DND-41 (cell line): ENCODE data around the gene LILRA1.

Source experiments
- ATAC-seq: fragments of 200-7000 bp; cut with Tn5 transposase; 3 replicates; pipeline ENCODE4 v1.9.1; 2021; ENCODE audit warnings: low read depth; ENCODE audit not compliant: insufficient read depth
- DNase-seq: peaks from one replicate; pipeline ENCODE4 v3.0.0-alpha.2; 2020
- H2AFZ ChIP-seq: 2 replicates; pipeline ENCODE4 v1.6.0; 2012; ENCODE audit warnings: low read depth, low read length
- H3K27ac ChIP-seq: 2 replicates; pipeline ENCODE4 v1.5.1; 2012; ENCODE audit warnings: low read length, inconsistent platforms
- H3K27me3 ChIP-seq: fragments of 200-600 bp; sonication (generic); 2 replicates; pipeline ENCODE4 v1.6.0; 2012; ENCODE audit warnings: low read length, mild to moderate bottlenecking, inconsistent platforms; ENCODE audit not compliant: insufficient read depth, poor library complexity
- H3K36me3 ChIP-seq: 2 replicates; pipeline ENCODE4 v1.5.1; 2012; ENCODE audit warnings: low read length, inconsistent platforms; ENCODE audit not compliant: insufficient read depth
- H3K4me1 ChIP-seq: 2 replicates; pipeline ENCODE4 v1.5.1; 2012; ENCODE audit warnings: mild to moderate bottlenecking, low read length; ENCODE audit not compliant: insufficient read depth
- H3K4me2 ChIP-seq: 2 replicates; pipeline ENCODE4 v1.6.0; 2012; ENCODE audit warnings: mild to moderate bottlenecking, moderate library complexity, low read length, inconsistent platforms; ENCODE audit not compliant: insufficient read depth
- H3K4me3 ChIP-seq, 2 experiments: fragments of 200-600 bp in 1 of 2; shearing (Covaris generic) in 1 of 2; 2 replicates each; pipeline ENCODE4 v1.5.1; 2012 to 2016; ENCODE audit warnings: inconsistent platforms in 2 of 2, low read length in 2 of 2, mild to moderate bottlenecking in 2 of 2, low read depth in 1 of 2, moderate library complexity in 1 of 2
- H3K79me2 ChIP-seq: 2 replicates; pipeline ENCODE4 v1.6.0; 2012; ENCODE audit warnings: low read length, inconsistent platforms; ENCODE audit not compliant: insufficient read depth
- H3K9ac ChIP-seq: 2 replicates; pipeline ENCODE4 v1.6.0; 2012; ENCODE audit warnings: low read depth, mild to moderate bottlenecking, inconsistent platforms, low read length, moderate library complexity
- H3K9me3 ChIP-seq: 2 replicates; pipeline ENCODE4 v1.5.1; 2012; ENCODE audit warnings: low read length, moderate library complexity, mild to moderate bottlenecking, inconsistent platforms; ENCODE audit not compliant: insufficient read depth, severe bottlenecking
- H4K20me1 ChIP-seq: 2 replicates; pipeline ENCODE4 v1.6.0; 2012; ENCODE audit warnings: low read length; ENCODE audit not compliant: insufficient read depth
- CTCF ChIP-seq: IDR thresholded peaks from 2 replicates; pipeline ENCODE4 v1.5.1; 2012; ENCODE audit warnings: borderline replicate concordance, low read length, moderate library complexity, mild to moderate bottlenecking; ENCODE audit not compliant: poor library complexity, severe bottlenecking; ENCODE audit errors: extremely low read depth
- EZH2 ChIP-seq: IDR thresholded peaks from 3 replicates; pipeline ENCODE4 v1.6.1; 2012; ENCODE audit warnings: borderline replicate concordance, low read depth, mild to moderate bottlenecking, moderate library complexity, low read length, inconsistent platforms; ENCODE audit not compliant: severe bottlenecking

Gene LILRA1

GRCh38 chr19:54607785-54608150 lies 14.3 kb downstream of the LILRA1 start:
- no peak overlapping the region for H2AFZ ChIP-seq
- no peak overlapping the region for H3K4me2 ChIP-seq
- no peaks in the 10 kb centered on the region for H3K36me3 ChIP-seq
- ATAC-seq (no peak), DNase-seq (no peak)
- no peak for TF ChIP-seq CTCF
- TF ChIP-seq EZH2 = no peak
- no peaks in the 10 kb centered on the region for H3K9me3 ChIP-seq
- no peaks in the 10 kb centered on the region for H3K4me1 ChIP-seq
- H3K4me3 ChIP-seq = no peak overlapping the region
- no peak overlapping the region for H3K9ac ChIP-seq
- H3K27me3 ChIP-seq = peaks cover under 1% of the 10 kb centered on the region
- H3K27ac ChIP-seq = no peak overlapping the region
- no peaks in the 10 kb centered on the region for H3K79me2 ChIP-seq
- H4K20me1 ChIP-seq = no peaks in the 10 kb centered on the region

- Histone ChIP-seq H3K36me3 (no peaks in the 10 kb centered on the region), H3K79me2 (no peaks in the 10 kb centered on the region), H3K9me3 (no peaks in the 10 kb centered on the region), H2AFZ (no peak overlapping the region), H3K27me3 (no peaks in the 10 kb centered on the region), H3K4me2 (no peak overlapping the region), H3K9ac (no peak overlapping the region), H4K20me1 (no peaks in the 10 kb centered on the region), H3K4me1 (no peaks in the 10 kb centered on the region), H3K4me3 (no peak overlapping the region), H3K27ac (no peak overlapping the region)
- ATAC-seq = no peak
- TF ChIP-seq CTCF = no peak
- TF ChIP-seq EZH2 = no peak
- no peak for DNase-seq
Observed at GRCh38 chr19:54608205-54608604, 14.8 kb downstream of the LILRA1 start.

- Histone ChIP-seq H3K36me3 (no peaks in the 10 kb centered on the region), H3K9me3 (no peaks in the 10 kb centered on the region), H3K27me3 (no peaks in the 10 kb centered on the region), H3K27ac (no peak overlapping the region), H3K79me2 (no peaks in the 10 kb centered on the region), H4K20me1 (no peaks in the 10 kb centered on the region), H2AFZ (no peak overlapping the region), H3K4me2 (no peak overlapping the region), H3K4me1 (no peaks in the 10 kb centered on the region), H3K9ac (no peak overlapping the region), H3K4me3 (no peak overlapping the region)
- ATAC-seq = no peak
- no peak for TF ChIP-seq CTCF
- TF ChIP-seq EZH2 = no peak
- DNase-seq = no peak
Observed at GRCh38 chr19:54608792-54609191, 15.4 kb downstream of the LILRA1 start.

- DNase-seq (no peak), ATAC-seq (no peak)
- H3K27me3 ChIP-seq = no peaks in the 10 kb centered on the region
- H3K79me2 ChIP-seq = no peaks in the 10 kb centered on the region
- H3K36me3 ChIP-seq = no peaks in the 10 kb centered on the region
- no peaks in the 10 kb centered on the region for H3K4me1 ChIP-seq
- H3K9me3 ChIP-seq = no peaks in the 10 kb centered on the region
- H3K27ac ChIP-seq = no peak overlapping the region
- H4K20me1 ChIP-seq = no peaks in the 10 kb centered on the region
- no peak overlapping the region for H3K4me2 ChIP-seq
- no peak overlapping the region for H3K4me3 ChIP-seq
- no peak overlapping the region for H2AFZ ChIP-seq
- TF ChIP-seq CTCF = no peak
- TF ChIP-seq EZH2 = no peak
- H3K9ac ChIP-seq = no peak overlapping the region
Observed at GRCh38 chr19:54609356-54609791, 15.9 kb downstream of the LILRA1 start.
